ENCODE results near the gene IFT122.
"Not testable (repeated sequence)": the region's sequence is repeated elsewhere in the genome, so short reads cannot be mapped to it uniquely, and the experiment has no call there.

IFT122 gene

GRCh38 chr3:129473067-129473768, 33.2 kb downstream of the IFT122 start:
- no peak for DNase-seq (ENCODE audit: low spot score)

GRCh38 chr3:129473769-129474152, 33.7 kb downstream of the IFT122 start:
- no peak for DNase-seq (ENCODE audit: low spot score)

- no peak for DNase-seq (ENCODE audit: low spot score)
Observed at GRCh38 chr3:129474984-129475804, 35.2 kb downstream of the IFT122 start.

GRCh38 chr3:129475863-129476262, 35.8 kb downstream of the IFT122 start:
- no peak for DNase-seq (ENCODE audit: low spot score)

- DNase-seq (ENCODE audit: low spot score) = no peak
Observed at GRCh38 chr3:129476586-129476985, 36.6 kb downstream of the IFT122 start.

- DNase-seq (ENCODE audit: low spot score) = not testable (repeated sequence)
Observed at GRCh38 chr3:129481225-129481765, 41.3 kb downstream of the IFT122 start.

- DNase-seq (ENCODE audit: low spot score) = no peak
Observed at GRCh38 chr3:129481766-129482332, 41.8 kb downstream of the IFT122 start.

- no peak for DNase-seq (ENCODE audit: low spot score)
Observed at GRCh38 chr3:129482721-129483120, 42.7 kb downstream of the IFT122 start.

GRCh38 chr3:129483870-129484269, 43.8 kb downstream of the IFT122 start:
- DNase-seq (ENCODE audit: low spot score) = no peak

- not testable (repeated sequence) for DNase-seq (ENCODE audit: low spot score)
Observed at GRCh38 chr3:129485146-129485545, 45.1 kb downstream of the IFT122 start.

- no peak for DNase-seq (ENCODE audit: low spot score)
Observed at GRCh38 chr3:129485721-129486663, 46.0 kb downstream of the IFT122 start.

- DNase-seq (ENCODE audit: low spot score) = no peak
Observed at GRCh38 chr3:129486664-129487035, 46.6 kb downstream of the IFT122 start.

- no peak for DNase-seq (ENCODE audit: low spot score)
Observed at GRCh38 chr3:129487183-129487867, 47.3 kb downstream of the IFT122 start.

GRCh38 chr3:129487868-129488335, 47.9 kb downstream of the IFT122 start:
- not testable (repeated sequence) for DNase-seq (ENCODE audit: low spot score)

- DNase-seq (ENCODE audit: low spot score) = not testable (repeated sequence)
Observed at GRCh38 chr3:129489258-129489657, 49.2 kb downstream of the IFT122 start.

GRCh38 chr3:129490273-129490675, 50.2 kb downstream of the IFT122 start:
- DNase-seq (ENCODE audit: low spot score) = peak; percentile 95

- not testable (repeated sequence) for DNase-seq (ENCODE audit: low spot score)
Observed at GRCh38 chr3:129491077-129491476, 51.1 kb downstream of the IFT122 start.

- DNase-seq (ENCODE audit: low spot score) = no peak
Observed at GRCh38 chr3:129491794-129492193, 51.8 kb downstream of the IFT122 start.

GRCh38 chr3:129492691-129493090, 52.7 kb downstream of the IFT122 start:
- DNase-seq (ENCODE audit: low spot score) = no peak

GRCh38 chr3:129493206-129493605, 53.2 kb downstream of the IFT122 start:
- DNase-seq (ENCODE audit: low spot score) = no peak

GRCh38 chr3:129494499-129494898, 54.5 kb downstream of the IFT122 start:
- DNase-seq (ENCODE audit: low spot score) = not testable (repeated sequence)

Measured in RKO (cell line).